Left ventricle myocardium inferior (tissue), 1 donor: ENCODE measurements around the gene SLC10A7. TPM values are rescaled to one million over a fixed set of nuclear protein-coding genes. Genes with fewer than 3 reads are reported as not detected.

Source experiments
- DNase-seq: peaks from one replicate; pipeline ENCODE4 v3.0.0-alpha.2; 2020
- H3K27ac ChIP-seq: fragments of 200-600 bp; replicated peaks from 2 replicates; pipeline ENCODE4 v1.8.0; 2021
- H3K27me3 ChIP-seq: fragments of 200-600 bp; 2 replicates; pipeline ENCODE4 v1.8.0; 2021; ENCODE audit warnings: low read depth
- H3K36me3 ChIP-seq: fragments of 200-600 bp; 2 replicates; pipeline ENCODE4 v1.8.0; 2021
- H3K4me1 ChIP-seq: fragments of 200-600 bp; 2 replicates; pipeline ENCODE4 v1.8.0; 2021
- H3K4me3 ChIP-seq: fragments of 200-600 bp; 2 replicates; pipeline ENCODE4 v1.8.0; 2021; ENCODE audit warnings: mild to moderate bottlenecking, moderate library complexity
- H3K9me3 ChIP-seq: fragments of 200-600 bp; replicated peaks from 2 replicates; pipeline ENCODE4 v1.8.0; 2021
- intact Hi-C: fragments of 100-400 bp; cut with micrococcal nuclease; formaldehyde crosslinking; loops from one replicate; pipeline ENCODE4 v1.11.0; 2022
- total RNA-seq: library from RNA; stranded (reverse); fragmentation: NEBNext Ultra II Directional; extraction: Animal tissue kit (Norgen Biotek cat#: 25700); gene quantifications from one replicate; pipeline ENCODE4 v1.2.1, GENCODE V29; 2021
- TF ChIP-seq, protein P1 (sequence below): fragments of 200-600 bp; IDR thresholded peaks from 2 replicates; pipeline ENCODE4 v1.8.0; 2021; ENCODE audit warnings: antibody characterized with exemption, mild to moderate bottlenecking, borderline replicate concordance
- donor health status: DM: no; HTN: yes; CAD: no; lungs with severe emphysema.

Gene SLC10A7
- total RNA-seq, 1 donor from 2014 or later, result 4.3 TPM

GRCh38 chr4:146349306-146349705, 172.4 kb downstream of the SLC10A7 start:
- intact Hi-C loops, result no loop called here
- no peaks in the 10 kb centered on the region for H3K27me3 ChIP-seq
- H3K9me3 ChIP-seq, result no peaks in the 10 kb centered on the region
- DNase-seq, result no peak
- no peak overlapping the region for H3K27ac ChIP-seq
- no peaks in the 10 kb centered on the region for H3K36me3 ChIP-seq
- no peaks in the 10 kb centered on the region for H3K4me1 ChIP-seq
- TF ChIP-seq, protein P1, sequence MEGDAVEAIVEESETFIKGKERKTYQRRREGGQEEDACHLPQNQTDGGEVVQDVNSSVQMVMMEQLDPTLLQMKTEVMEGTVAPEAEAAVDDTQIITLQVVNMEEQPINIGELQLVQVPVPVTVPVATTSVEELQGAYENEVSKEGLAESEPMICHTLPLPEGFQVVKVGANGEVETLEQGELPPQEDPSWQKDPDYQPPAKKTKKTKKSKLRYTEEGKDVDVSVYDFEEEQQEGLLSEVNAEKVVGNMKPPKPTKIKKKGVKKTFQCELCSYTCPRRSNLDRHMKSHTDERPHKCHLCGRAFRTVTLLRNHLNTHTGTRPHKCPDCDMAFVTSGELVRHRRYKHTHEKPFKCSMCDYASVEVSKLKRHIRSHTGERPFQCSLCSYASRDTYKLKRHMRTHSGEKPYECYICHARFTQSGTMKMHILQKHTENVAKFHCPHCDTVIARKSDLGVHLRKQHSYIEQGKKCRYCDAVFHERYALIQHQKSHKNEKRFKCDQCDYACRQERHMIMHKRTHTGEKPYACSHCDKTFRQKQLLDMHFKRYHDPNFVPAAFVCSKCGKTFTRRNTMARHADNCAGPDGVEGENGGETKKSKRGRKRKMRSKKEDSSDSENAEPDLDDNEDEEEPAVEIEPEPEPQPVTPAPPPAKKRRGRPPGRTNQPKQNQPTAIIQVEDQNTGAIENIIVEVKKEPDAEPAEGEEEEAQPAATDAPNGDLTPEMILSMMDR, result no peak
- H3K4me3 ChIP-seq, result no peak overlapping the region

DNA sequence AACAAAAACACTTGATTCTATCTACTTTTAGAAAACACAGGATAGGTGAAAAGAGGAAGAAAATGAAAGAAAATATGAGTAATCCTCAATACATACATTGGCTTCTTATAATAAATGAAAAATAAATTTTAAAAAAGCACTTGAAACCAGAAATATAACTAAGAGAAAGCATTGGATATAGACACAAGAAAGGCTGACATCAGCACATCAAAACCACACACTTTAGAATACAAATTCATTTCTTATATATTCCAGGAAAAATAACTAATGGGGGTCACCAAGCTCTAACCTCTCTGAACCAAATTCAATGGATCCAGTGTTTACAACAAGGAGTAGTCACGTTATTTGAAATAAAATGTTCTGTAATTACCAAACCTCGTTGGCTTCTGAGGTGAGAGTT, 173.9 kb downstream of the SLC10A7 start:
- no peaks in the 10 kb centered on the region for H3K36me3 ChIP-seq

GRCh38 chr4:146346276-146346675, 175.5 kb downstream of the SLC10A7 start:
- intact Hi-C loops, result no loop called here
- no peak for DNase-seq
- no peaks in the 10 kb centered on the region for H3K36me3 ChIP-seq

More for the DNA sequence above, 173.9 kb downstream of the SLC10A7 start:
- Histone ChIP-seq H3K4me3 (no peak overlapping the region), H3K27ac (no peak overlapping the region), H3K9me3 (no peaks in the 10 kb centered on the region), H3K27me3 (no peaks in the 10 kb centered on the region), H3K4me1 (no peaks in the 10 kb centered on the region)
- DNase-seq, result no peak
- intact Hi-C loops, result no loop called here
- TF ChIP-seq, protein P1, result no peak

DNA sequence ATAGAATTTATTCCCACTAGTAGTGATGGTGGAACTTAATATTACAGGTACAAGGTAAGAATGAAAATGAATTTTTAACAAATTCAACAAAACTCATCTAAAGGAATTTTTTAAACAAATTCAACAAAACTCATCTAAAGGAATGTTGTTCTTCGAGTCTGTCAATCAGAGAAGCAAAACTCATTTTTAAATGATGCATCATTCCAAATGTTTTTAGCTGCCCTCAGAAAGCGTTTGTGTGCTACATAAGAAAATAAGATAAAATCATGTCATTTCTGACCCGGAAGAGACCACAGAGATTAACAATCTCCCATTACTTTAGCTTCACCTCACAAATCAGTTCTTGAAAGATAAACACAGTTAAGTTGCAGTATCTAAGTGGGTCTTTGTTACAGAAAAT, 178.0 kb downstream of the SLC10A7 start:
- H3K4me3 ChIP-seq, result no peak overlapping the region
- DNase-seq, result no peak

More at GRCh38 chr4:146346276-146346675, 175.5 kb downstream of the SLC10A7 start:
- H3K4me1 ChIP-seq, result no peaks in the 10 kb centered on the region
- no peak overlapping the region for H3K27ac ChIP-seq
- TF ChIP-seq, protein P1, result no peak
- no peaks in the 10 kb centered on the region for H3K9me3 ChIP-seq
- H3K27me3 ChIP-seq, result no peaks in the 10 kb centered on the region
- H3K4me3 ChIP-seq, result no peak overlapping the region

GRCh38 chr4:146343199-146343598, 178.5 kb downstream of the SLC10A7 start:
- no peak overlapping the region for H3K4me3 ChIP-seq
- no peaks in the 10 kb centered on the region for H3K4me1 ChIP-seq
- H3K27ac ChIP-seq, result no peak overlapping the region
- no peaks in the 10 kb centered on the region for H3K9me3 ChIP-seq
- intact Hi-C loops, result loop anchor here (5.0 kb wide), 1 partner anchor 569 kb away; no protein-coding TSS in a partner anchor
- H3K36me3 ChIP-seq, result no peaks in the 10 kb centered on the region
- TF ChIP-seq, protein P1, result no peak
- no peak for DNase-seq
- H3K27me3 ChIP-seq, result no peaks in the 10 kb centered on the region

More for the DNA sequence above, 178.0 kb downstream of the SLC10A7 start:
- Histone ChIP-seq H3K4me1 (no peaks in the 10 kb centered on the region), H3K9me3 (no peaks in the 10 kb centered on the region), H3K27me3 (no peaks in the 10 kb centered on the region), H3K36me3 (no peaks in the 10 kb centered on the region), H3K27ac (no peak overlapping the region)
- intact Hi-C loops, result loop anchor here (5.0 kb wide), 1 partner anchor 569 kb away; no protein-coding TSS in a partner anchor
- TF ChIP-seq, protein P1, result no peak
